ENCODE results near the gene LCLAT1.

DNA sequence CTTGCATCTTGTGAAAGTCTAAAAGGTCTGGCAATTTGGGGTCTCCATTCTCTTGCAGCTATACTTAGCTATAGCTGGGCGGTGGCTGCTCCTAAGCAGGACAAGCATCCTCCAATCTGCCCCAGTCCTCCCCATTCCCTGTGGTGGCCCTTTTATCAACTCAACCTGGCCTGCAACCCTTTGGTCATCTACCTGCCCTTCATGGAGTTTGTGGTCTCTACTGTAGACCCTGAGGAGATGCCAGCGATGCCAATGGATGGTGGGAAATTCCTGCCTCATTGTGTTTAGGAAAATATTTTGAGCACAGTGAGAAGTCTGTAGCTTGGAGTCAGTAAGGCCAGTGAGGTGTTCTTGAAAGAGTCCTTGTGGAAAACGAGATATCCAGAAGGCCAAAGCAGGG lies 216.8 kb downstream of the LCLAT1 start:
- TF ChIP-seq GATA2 (IDR thresholded peaks at IDR 0.05; ENCODE audit: low read depth, low read length), result no peak
- no peak for TF ChIP-seq GATA3 (IDR thresholded peaks at IDR 0.05; ENCODE audit: low read depth, low read length)

All from SH-SY5Y (cell line).